CD4-positive, alpha-beta T cell (primary cell): ENCODE measurements around the gene TAGLN2. TPM values are rescaled to one million over a fixed set of nuclear protein-coding genes. Genes with fewer than 3 reads are reported as not detected.

Experiments
- ATAC-seq: fragments of 200-7000 bp; cut with Tn5 transposase; one replicate; pipeline ENCODE4 v1.10.0; 2022; ENCODE audit warnings: mild to moderate bottlenecking; ENCODE audit not compliant: poor library complexity
- CTCF ChIA-PET: fragments of 350-600 bp; sonication (Branson Sonifier 250); formaldehyde crosslinking; loops from one replicate; lab custom pipeline; 2021; ENCODE audit warnings: antibody characterized with exemption, inconsistent platforms; lab: Charles Lee
- POLR2A ChIA-PET: fragments of 350-600 bp; sonication (Branson Sonifier 250); formaldehyde crosslinking; loops from one replicate; lab custom pipeline; 2021; ENCODE audit warnings: antibody characterized with exemption, inconsistent platforms; lab: Charles Lee
- DNase-seq, 14 experiments: peaks; one replicate each; pipeline ENCODE4 v3.0.0-alpha.2; 2013 to 2020; ENCODE audit warnings: mixed read lengths in 2 of 14
- H3K27ac ChIP-seq, 2 donors: one replicate each; pipeline versions ENCODE4 v1.5.1 to v1.7.0; 2013; ENCODE audit warnings: low read length in 2 of 2, low read depth in 1 of 2, mild to moderate bottlenecking in 1 of 2
- H3K27me3 ChIP-seq, 2 experiments: 1 replicate in 1 of 2; 2 replicates in 1 of 2; pipeline versions ENCODE4 v1.6.1 to v1.7.0; 2013; ENCODE audit warnings: low read length in 2 of 2, control low read depth in 1 of 2, mild to moderate bottlenecking in 1 of 2, moderate library complexity in 1 of 2; ENCODE audit not compliant: insufficient read depth in 2 of 2, control insufficient read depth in 1 of 2
- H3K36me3 ChIP-seq: one replicate; pipeline ENCODE4 v1.6.1; 2013; ENCODE audit warnings: low read length, control low read depth; ENCODE audit not compliant: insufficient read depth
- H3K4me1 ChIP-seq: one replicate; pipeline ENCODE4 v1.6.1; 2013; ENCODE audit warnings: low read length, control low read depth; ENCODE audit not compliant: insufficient read depth
- H3K4me3 ChIP-seq: one replicate; pipeline ENCODE4 v1.5.1; 2013; ENCODE audit warnings: mild to moderate bottlenecking, low read length, moderate library complexity
- H3K9me3 ChIP-seq, 2 experiments: 1 replicate in 1 of 2; 2 replicates in 1 of 2; pipeline versions ENCODE4 v1.6.1 to v1.7.0; 2013; ENCODE audit warnings: low read length in 2 of 2, mild to moderate bottlenecking in 2 of 2, control low read depth in 1 of 2, moderate library complexity in 1 of 2; ENCODE audit not compliant: control insufficient read depth in 1 of 2, insufficient read depth in 1 of 2
- H3K27ac Mint-ChIP-seq: one replicate; pipeline ENCODE4 v1.8.0; 2020; ENCODE audit warnings: mixed read lengths
- H3K27me3 Mint-ChIP-seq: one replicate; pipeline ENCODE4 v1.8.0; 2021; ENCODE audit warnings: mixed read lengths
- H3K36me3 Mint-ChIP-seq: one replicate; pipeline ENCODE4 v1.8.0; 2021; ENCODE audit warnings: low read depth, mixed read lengths
- H3K4me1 Mint-ChIP-seq: one replicate; pipeline ENCODE4 v1.8.0; 2021; ENCODE audit warnings: low read depth, mixed read lengths
- H3K4me3 Mint-ChIP-seq: one replicate; pipeline ENCODE4 v1.8.0; 2020; ENCODE audit warnings: mild to moderate bottlenecking, mixed read lengths
- H3K9me3 Mint-ChIP-seq: one replicate; pipeline ENCODE4 v1.8.0; 2020; ENCODE audit warnings: mixed read lengths
- CTCF ChIP-seq: fragments of 200-600 bp; IDR thresholded peaks from one replicate; pipeline ENCODE4 v1.8.0; 2022; ENCODE audit warnings: antibody characterized with exemption, mild to moderate bottlenecking
- intact Hi-C, 2 experiments: fragments of 100-400 bp; cut with DNase I in 1 of 2; cut with micrococcal nuclease in 1 of 2; formaldehyde crosslinking; loops; one replicate each; pipeline versions ENCODE4 v1.15.1 to v1.9.0; 2023 to 2025; cut with DNase I, micrococcal nuclease
- total RNA-seq, 174 experiments: library from RNA in 2 of 174; stranded (reverse) in 2 of 174; gene quantifications; one replicate each; pipeline ENCODE4 v1.2.3 and lab custom pipeline; 2021 to 2026

The TAGLN2 gene
- total RNA-seq, 2 experiments from 2014 or later, result 301 to 311 TPM

- H3K4me3 Mint-ChIP-seq, result no peak overlapping the region
- H3K9me3 Mint-ChIP-seq, result no peaks in the 10 kb centered on the region
- Histone ChIP-seq H3K4me1 (peaks cover 69% of the 10 kb centered on the region), H3K27ac (no peak overlapping the region), H3K4me3 (no peak overlapping the region), H3K36me3 (peaks cover 20% of the 10 kb centered on the region), H3K27me3 (no peaks in the 10 kb centered on the region), H3K9me3 (no peaks in the 10 kb centered on the region)
- ATAC-seq, result no peak
- no peaks in the 10 kb centered on the region for H3K27me3 Mint-ChIP-seq
- H3K4me1 Mint-ChIP-seq, result peaks cover 80% of the 10 kb centered on the region
- DNase-seq, result peak in 1 of 14 experiments; percentile 32
- ChIA-PET POLR2A (no interaction called here), CTCF (no interaction called here)
- intact Hi-C loops, result no loop called here
- peak overlapping the region; percentile 89 for H3K27ac Mint-ChIP-seq
- peaks cover 32% of the 10 kb centered on the region for H3K36me3 Mint-ChIP-seq
- no peak for TF ChIP-seq CTCF
Observed at GRCh38 chr1:159913451-159914192, 11.7 kb downstream of the TAGLN2 start.

- intact Hi-C loops, result no loop called here
- Mint-ChIP-seq H3K4me3 (peak overlapping the region; percentile 35), H3K4me1 (peaks cover 77% of the 10 kb centered on the region), H3K27ac (peak overlapping the region; percentile 89), H3K36me3 (peaks cover 15% of the 10 kb centered on the region), H3K9me3 (no peaks in the 10 kb centered on the region), H3K27me3 (no peaks in the 10 kb centered on the region)
- Histone ChIP-seq H3K9me3 (no peaks in the 10 kb centered on the region), H3K4me3 (no peak overlapping the region), H3K27me3 (no peaks in the 10 kb centered on the region), H3K4me1 (peaks cover 66% of the 10 kb centered on the region), H3K27ac (peak overlapping the region; percentile 81 to 91), H3K36me3 (peaks cover 2% of the 10 kb centered on the region)
- no peak for TF ChIP-seq CTCF
- ChIA-PET CTCF (interaction anchor here (0.7 to 1.3 kb wide), 2 partner anchors 20 to 131 kb away, joined by 3 read pairs; partner anchors contain the start of gene DUSP23), POLR2A (no interaction called here)
- ATAC-seq, result no peak
- DNase-seq, result peak in 3 of 14 experiments; percentile 34 to 63 (median 45)
Observed at GRCh38 chr1:159911326-159912070, 13.8 kb downstream of the TAGLN2 start.

GRCh38 chr1:159908031-159908940 lies 17.0 kb downstream of the TAGLN2 start:
- Mint-ChIP-seq H3K36me3 (no peaks in the 10 kb centered on the region), H3K27ac (no peak overlapping the region), H3K9me3 (no peaks in the 10 kb centered on the region), H3K27me3 (no peaks in the 10 kb centered on the region), H3K4me1 (peaks cover 47% of the 10 kb centered on the region), H3K4me3 (no peak overlapping the region)
- POLR2A ChIA-PET, result no interaction called here
- Histone ChIP-seq H3K27ac (no peak overlapping the region), H3K9me3 (no peaks in the 10 kb centered on the region), H3K4me1 (peaks cover 48% of the 10 kb centered on the region), H3K4me3 (no peak overlapping the region), H3K27me3 (no peaks in the 10 kb centered on the region), H3K36me3 (no peaks in the 10 kb centered on the region)
- no peak for ATAC-seq
- intact Hi-C loops, result no loop called here
- CTCF ChIA-PET, result interaction anchor here (0.9 to 1.5 kb wide), 5 partner anchors 7 to 110 kb away, joined by 3 to 5 read pairs (median 3); partner anchors contain the start of gene TAGLN2
- peak in 1 of 14 experiments; percentile 11 for DNase-seq
- TF ChIP-seq CTCF, result no peak
